ENCODE results near the gene TNS1.
"Not testable (repeated sequence)": the region's sequence is repeated elsewhere in the genome, so short reads cannot be mapped to it uniquely, and the experiment has no call there.

TNS1 gene

DNA sequence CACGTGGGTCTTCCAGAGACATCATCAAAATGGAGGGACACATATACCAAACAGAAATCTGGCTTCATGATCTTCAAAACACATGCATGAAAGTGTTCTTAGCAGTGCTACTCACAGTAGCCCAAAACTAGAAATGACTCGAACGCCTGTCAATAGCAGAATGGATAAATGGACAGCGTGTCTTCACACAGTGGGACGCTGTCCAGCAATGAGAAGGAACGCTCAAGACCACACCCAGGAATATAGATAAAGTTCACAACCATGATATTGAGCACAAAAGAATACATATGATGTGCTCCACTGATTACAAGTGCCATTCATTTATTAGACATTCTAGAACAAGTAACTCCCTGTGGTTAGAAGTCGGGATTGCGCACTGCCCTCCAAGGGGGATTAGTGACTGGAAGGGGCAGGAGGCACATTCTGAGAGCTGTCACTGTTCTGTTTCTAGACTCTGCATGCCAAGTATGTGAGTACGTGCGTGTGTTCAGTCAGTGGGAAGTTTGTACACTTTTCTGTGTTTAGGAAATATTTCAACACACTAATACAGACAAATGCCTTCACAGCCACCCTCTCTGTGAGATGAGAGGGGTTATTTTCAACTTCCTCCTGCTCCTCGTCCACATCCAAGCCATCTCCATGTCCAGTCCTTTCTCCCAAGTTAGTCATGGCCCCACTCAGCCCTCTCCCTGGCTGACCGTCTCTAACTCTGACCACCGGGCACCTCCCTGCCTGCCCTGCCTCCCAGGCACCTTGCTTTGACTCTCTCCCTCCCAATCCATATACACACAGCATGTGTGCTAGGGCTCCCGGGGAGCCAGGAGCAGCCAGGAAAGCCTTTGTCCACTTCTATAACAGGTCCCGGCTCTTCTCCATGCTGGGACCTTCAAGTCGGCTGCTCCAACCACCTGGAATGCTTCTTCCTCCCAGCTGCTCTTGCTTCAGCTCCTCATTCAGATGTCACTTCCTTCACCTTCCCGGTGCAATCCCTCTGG is 26.9 kb upstream of the TNS1 start:
- DNase-seq: no peak

GRCh38 chr2:218028562-218029348 is 26.0 kb upstream of the TNS1 start:
- DNase-seq: no peak

- no peak for DNase-seq
These were observed 25.3 kb upstream of the TNS1 start for GRCh38 chr2:218028189-218028495.

DNA sequence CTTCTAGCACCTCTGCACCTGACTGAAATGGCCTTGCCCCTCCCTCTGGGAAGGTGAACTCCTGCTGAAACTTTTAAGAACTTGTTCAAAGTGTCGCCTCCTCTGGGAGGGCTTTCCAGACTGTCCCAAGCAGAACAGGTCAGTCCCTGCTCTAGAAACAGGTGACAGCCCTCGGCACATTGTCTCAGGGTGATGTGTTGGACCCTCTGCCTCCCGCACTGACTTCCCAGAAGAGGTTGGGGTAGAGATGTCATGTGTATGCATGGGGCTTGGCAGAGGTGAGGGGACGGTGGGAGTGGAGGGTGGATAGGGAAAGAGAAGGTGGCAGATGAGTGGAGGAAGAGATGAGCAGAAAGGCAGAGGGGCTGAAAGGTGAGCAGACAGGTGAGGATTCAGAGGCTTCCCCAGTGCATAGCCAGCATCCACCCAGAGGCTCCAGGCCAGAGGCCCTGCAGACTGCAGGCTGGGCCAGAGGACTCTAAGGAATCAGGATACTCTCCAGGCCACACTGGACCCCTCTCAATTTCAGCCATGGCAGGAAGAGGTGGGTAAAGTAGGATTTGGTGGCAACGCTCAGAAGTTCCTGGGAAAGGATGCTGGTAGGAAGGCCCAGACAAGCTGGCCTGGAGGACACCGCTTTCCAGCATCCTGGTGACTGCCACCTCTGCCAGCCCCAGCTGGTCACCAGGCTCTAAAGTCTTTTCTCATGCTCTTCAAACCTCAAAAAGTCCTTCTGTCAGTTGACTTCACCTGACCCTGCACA is 24.8 kb upstream of the TNS1 start:
- DNase-seq: no peak

GRCh38 chr2:218026676-218027425 is 24.1 kb upstream of the TNS1 start:
- no peak for DNase-seq

GRCh38 chr2:218026244-218026643 is 23.4 kb upstream of the TNS1 start:
- no peak for DNase-seq

GRCh38 chr2:218024871-218025270 is 22.1 kb upstream of the TNS1 start:
- DNase-seq: no peak

- DNase-seq: no peak
These were observed 21.5 kb upstream of the TNS1 start for GRCh38 chr2:218024336-218024735.

GRCh38 chr2:218023636-218024035 is 20.8 kb upstream of the TNS1 start:
- DNase-seq: no peak

GRCh38 chr2:218022851-218023530 is 20.2 kb upstream of the TNS1 start:
- no peak for DNase-seq

- DNase-seq: no peak
These were observed 19.5 kb upstream of the TNS1 start for GRCh38 chr2:218022131-218022850.

DNA sequence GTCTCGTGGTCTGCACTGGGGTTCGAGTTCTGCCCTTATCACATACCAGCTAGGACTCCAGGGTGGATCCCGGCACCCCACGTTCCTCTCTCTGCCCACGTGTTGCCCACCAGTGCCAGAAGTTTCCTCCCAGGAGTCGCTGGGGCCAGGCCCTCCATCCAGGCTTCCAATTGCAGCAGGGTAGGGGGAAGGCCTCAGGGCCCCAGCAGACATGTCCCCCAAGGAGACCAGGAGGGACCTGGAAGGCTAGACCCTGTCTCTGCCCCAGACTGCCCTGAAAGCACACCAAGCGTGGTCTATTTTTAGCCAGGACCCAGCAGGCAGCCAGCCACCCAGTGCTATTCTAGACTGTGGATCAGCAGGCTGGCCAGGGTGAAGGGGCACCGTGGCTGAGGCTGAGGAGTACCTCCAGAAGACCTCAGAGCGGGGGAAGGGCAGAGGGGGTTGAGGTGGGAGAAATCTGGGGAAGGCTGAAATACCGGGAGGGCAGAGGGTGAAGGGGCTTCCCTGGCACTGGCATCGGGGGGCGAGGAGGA is 18.8 kb upstream of the TNS1 start:
- no peak for DNase-seq

DNA sequence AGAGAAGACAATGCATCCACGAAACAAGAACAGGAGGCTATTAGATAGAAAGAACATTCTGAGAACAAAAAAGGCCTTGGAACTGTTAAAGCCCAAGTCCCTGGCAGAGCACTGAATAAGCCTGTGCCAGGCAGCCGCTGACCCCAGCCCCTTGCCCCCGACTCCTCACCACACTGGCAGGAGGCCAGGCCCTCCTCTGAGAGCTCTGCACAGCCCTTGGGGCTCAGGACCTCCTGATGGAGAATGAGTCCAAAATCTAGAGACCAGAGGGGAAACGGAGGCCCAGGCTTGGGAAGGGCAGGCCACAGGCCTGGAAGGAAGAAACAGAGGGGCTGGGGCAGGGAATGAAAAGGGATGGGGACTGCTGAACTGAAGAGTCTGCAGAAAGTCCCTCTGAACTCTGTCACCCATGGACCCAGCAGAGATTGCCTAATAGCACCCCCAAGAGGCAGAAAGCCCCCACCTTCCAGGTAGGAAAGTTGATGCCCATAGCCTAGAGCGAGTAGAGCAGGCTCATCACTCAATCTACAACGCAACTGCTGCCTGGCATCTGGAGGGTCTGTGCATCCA is 18.3 kb upstream of the TNS1 start:
- DNase-seq: no peak

DNA sequence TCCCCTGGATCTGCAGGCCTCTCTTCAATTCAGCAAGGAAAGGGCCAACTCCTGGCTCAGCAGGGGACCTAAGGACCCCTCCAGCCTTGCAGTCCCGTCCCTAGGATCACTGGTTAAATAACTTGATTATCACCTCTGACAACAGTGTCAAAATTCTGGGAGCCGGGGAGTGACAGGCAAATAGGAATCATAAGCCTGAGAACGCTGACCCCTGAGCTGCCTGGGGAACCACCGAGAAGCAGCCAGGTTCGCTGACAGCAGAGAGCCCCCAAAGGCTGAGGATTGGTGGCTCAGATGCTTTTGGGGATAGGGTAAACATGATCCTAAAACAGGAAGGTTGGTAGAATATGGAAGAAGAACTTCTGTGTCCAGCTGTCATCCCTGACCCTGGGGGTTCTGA is 17.5 kb upstream of the TNS1 start:
- no peak for DNase-seq

DNA sequence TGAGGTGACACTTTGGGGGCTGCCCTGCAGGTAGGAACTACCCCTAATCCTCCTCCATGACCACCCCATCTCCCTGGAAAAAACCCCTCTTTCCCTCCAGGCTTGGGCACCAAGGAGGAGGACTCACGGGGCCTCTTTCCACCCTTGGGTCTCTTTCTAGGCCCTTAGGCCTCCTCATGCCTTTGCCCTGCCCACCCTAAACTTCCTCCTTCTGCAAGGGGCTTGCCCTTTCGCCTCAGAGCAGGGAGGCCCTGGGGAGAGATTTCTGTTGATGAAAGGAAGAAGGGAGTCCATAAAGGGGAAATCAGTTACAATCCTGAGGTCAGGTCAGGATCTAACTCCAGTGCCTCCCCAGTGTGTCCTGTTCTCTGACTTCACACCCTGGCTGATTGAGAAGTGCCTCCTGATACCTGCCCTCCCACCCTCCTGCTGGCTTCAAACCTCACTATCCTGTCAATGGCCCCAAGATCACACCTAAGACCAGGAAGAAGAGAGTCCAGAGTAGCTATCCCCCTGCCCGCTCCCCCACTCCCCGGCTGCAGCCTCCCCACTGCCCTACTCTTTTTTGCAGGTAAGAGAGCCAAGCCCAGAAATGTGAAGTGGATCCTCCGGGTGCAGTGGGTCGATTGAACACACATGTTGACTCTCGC is 16.7 kb upstream of the TNS1 start:
- no peak for DNase-seq

- not testable (repeated sequence) for DNase-seq
These were observed 16.0 kb upstream of the TNS1 start for GRCh38 chr2:218018842-218019125.

DNA sequence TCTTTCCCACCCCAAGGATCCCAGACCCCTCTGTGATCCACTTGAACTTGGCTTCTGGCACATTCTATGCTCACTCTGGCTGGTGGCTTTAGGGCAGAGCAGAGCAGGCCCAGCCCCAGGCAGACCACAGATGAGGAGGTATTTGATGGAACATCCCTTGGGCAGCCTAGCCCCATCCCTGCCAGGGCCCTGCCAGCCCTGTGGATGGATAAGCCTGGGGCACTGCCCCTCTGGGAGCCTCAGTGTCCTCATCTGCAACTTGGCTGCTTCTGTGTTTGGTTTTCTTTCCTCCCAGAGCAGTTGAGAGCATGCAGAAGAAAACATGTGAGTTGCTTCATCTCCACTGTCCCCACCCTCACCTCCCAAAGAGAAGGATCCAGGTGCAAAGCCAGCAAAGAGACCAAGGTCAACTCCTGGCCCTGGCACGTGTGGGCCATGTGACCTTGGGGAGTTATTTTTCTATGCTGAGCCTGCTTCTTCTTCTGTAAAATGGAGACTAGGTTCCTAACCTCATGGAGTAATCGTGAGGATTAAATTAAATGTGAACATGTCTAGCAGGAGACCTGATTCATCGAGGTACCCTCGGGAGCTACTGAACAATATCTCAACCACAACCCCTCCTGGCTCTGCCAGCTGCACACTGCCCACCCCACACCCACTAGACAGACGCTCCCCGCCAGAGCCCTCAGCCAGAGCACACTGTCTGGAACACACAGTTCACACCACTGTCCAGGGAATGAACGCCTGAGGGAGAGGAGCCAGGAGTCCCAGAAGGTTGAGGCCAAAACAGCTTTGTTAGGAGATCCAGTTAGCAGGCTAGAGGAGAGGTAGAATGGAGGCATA is 14.6 kb upstream of the TNS1 start:
- DNase-seq: no peak

DNA sequence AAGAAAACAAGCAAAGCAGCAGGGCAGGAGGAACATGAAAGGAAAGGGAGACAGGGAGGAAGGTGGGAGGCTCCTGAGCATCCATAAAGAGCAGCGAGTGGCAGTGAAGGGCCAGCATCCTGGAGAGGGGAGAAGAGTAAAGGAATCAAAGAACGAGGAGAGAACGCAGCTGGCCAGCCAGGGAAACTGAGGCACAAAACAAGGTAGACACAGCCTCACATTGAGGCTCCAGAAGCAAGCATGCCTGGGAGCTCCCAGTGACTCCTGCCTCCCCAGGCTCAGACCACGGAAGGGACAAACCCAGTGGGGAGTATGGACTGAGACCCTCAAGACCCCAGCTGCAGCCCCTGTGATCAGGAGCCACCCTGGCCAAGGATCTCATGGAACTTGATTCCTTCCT is 14.0 kb upstream of the TNS1 start:
- DNase-seq: no peak

All from CD4-positive, alpha-beta T cell treated with Interleukin-10 for 1 hour (primary cell).